ENCODE measurements around the gene KRTAP5-5. TPM values are rescaled to one million over a fixed set of nuclear protein-coding genes. Genes with fewer than 3 reads are reported as not detected.
"Not testable (repeated sequence)": the region's sequence is repeated elsewhere in the genome, so short reads cannot be mapped to it uniquely, and the experiment has no call there.

Gene KRTAP5-5
- total RNA-seq, 2 experiments from 2014 or later: not detected

GRCh38 chr11:1638344-1638743, 8.8 kb downstream of the KRTAP5-5 start:
- H3K27ac Mint-ChIP-seq: no peak overlapping the region
- no peak for DNase-seq
- CTCF ChIA-PET: interaction anchor here (2.2 to 4.7 kb wide), 2 partner anchors 10 to 15 kb away, joined by 6 to 36 read pairs; no protein-coding TSS in a partner anchor
- H3K4me3 Mint-ChIP-seq: no peak overlapping the region
- no peak for ATAC-seq
- H3K4me1 Mint-ChIP-seq: no peaks in the 10 kb centered on the region
- H3K36me3 Mint-ChIP-seq: no peaks in the 10 kb centered on the region
- no peaks in the 10 kb centered on the region for H3K9me3 Mint-ChIP-seq (ENCODE audit: low read depth)
- H3K27me3 Mint-ChIP-seq: peaks cover 19% of the 10 kb centered on the region

- Mint-ChIP-seq H3K4me3 (no peak overlapping the region), H3K27ac (no peak overlapping the region), H3K27me3 (peaks cover 17% of the 10 kb centered on the region), H3K4me1 (no peaks in the 10 kb centered on the region), H3K9me3 (ENCODE audit: low read depth) (no peaks in the 10 kb centered on the region), H3K36me3 (no peaks in the 10 kb centered on the region)
- ATAC-seq (no peak), DNase-seq (no peak)
- CTCF ChIA-PET: interaction anchor here (0.9 to 4.7 kb wide), 8 partner anchors 9 to 512 kb away, joined by 3 to 36 read pairs (median 4); no protein-coding TSS in a partner anchor
Measured at GRCh38 chr11:1639102-1639620, 9.6 kb downstream of the KRTAP5-5 start.

DNA sequence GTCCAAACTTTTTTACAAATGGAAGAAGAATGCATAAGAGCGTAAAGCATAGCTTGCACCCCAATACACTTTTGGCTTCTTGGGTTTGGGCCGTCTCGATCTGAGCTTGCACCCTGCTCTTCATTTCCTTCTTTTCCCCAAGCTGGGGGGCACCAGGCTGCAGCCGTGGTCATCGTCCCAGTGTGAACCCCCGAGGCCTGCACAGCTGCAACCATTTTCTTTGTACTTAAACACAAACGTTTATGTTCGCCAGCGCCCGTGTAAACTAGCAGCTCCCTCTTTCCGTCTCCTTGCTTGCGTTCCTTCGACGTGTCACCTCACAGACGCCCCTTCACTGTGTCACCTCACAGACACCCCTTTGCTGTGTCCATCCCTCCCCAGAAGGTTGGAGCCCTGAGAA, 10.1 kb downstream of the KRTAP5-5 start:
- H3K27me3 Mint-ChIP-seq: peaks cover 17% of the 10 kb centered on the region
- CTCF ChIA-PET: interaction anchor here (0.9 to 4.7 kb wide), 7 partner anchors 9 to 512 kb away, joined by 3 to 36 read pairs (median 4); no protein-coding TSS in a partner anchor
- DNase-seq (no peak), ATAC-seq (no peak)
- no peaks in the 10 kb centered on the region for H3K9me3 Mint-ChIP-seq (ENCODE audit: low read depth)
- H3K4me3 Mint-ChIP-seq: no peak overlapping the region
- no peak overlapping the region for H3K27ac Mint-ChIP-seq
- no peaks in the 10 kb centered on the region for H3K36me3 Mint-ChIP-seq
- no peaks in the 10 kb centered on the region for H3K4me1 Mint-ChIP-seq

- Mint-ChIP-seq H3K9me3 (ENCODE audit: low read depth) (no peaks in the 10 kb centered on the region), H3K27me3 (peaks cover 14% of the 10 kb centered on the region), H3K27ac (no peak overlapping the region), H3K36me3 (no peaks in the 10 kb centered on the region), H3K4me3 (no peak overlapping the region), H3K4me1 (no peaks in the 10 kb centered on the region)
- ATAC-seq (no peak), DNase-seq (no peak)
- CTCF ChIA-PET: interaction anchor here (0.9 to 4.7 kb wide), 7 partner anchors 8 to 511 kb away, joined by 3 to 36 read pairs (median 4); no protein-coding TSS in a partner anchor
Measured at GRCh38 chr11:1640076-1640946, 10.7 kb downstream of the KRTAP5-5 start.

- H3K27ac Mint-ChIP-seq: no peak overlapping the region
- CTCF ChIA-PET: interaction anchor here (0.7 to 4.7 kb wide), 3 partner anchors 12 to 192 kb away, joined by 4 to 36 read pairs (median 5); no protein-coding TSS in a partner anchor
Measured at GRCh38 chr11:1641096-1641495, 11.5 kb downstream of the KRTAP5-5 start.

GRCh38 chr11:1642288-1643145, 12.9 kb downstream of the KRTAP5-5 start:
- no peak overlapping the region for H3K27ac Mint-ChIP-seq
- DNase-seq (no peak), ATAC-seq (no peak)
- no peaks in the 10 kb centered on the region for H3K4me1 Mint-ChIP-seq
- peaks cover 25% of the 10 kb centered on the region for H3K27me3 Mint-ChIP-seq
- no peaks in the 10 kb centered on the region for H3K36me3 Mint-ChIP-seq
- no peaks in the 10 kb centered on the region for H3K9me3 Mint-ChIP-seq (ENCODE audit: low read depth)
- CTCF ChIA-PET: interaction anchor here (1.2 to 2.9 kb wide), 3 partner anchors 9 to 51 kb away, joined by 4 to 14 read pairs (median 9); no protein-coding TSS in a partner anchor
- H3K4me3 Mint-ChIP-seq: no peak overlapping the region

More at GRCh38 chr11:1641096-1641495, 11.5 kb downstream of the KRTAP5-5 start:
- no peaks in the 10 kb centered on the region for H3K9me3 Mint-ChIP-seq (ENCODE audit: low read depth)
- no peaks in the 10 kb centered on the region for H3K4me1 Mint-ChIP-seq
- H3K36me3 Mint-ChIP-seq: no peaks in the 10 kb centered on the region
- H3K27me3 Mint-ChIP-seq: peaks cover 20% of the 10 kb centered on the region
- no peak for DNase-seq
- ATAC-seq: no peak
- no peak overlapping the region for H3K4me3 Mint-ChIP-seq

GRCh38 chr11:1643146-1643690, 13.6 kb downstream of the KRTAP5-5 start:
- CTCF ChIA-PET: interaction anchor here (1.2 to 2.9 kb wide), 3 partner anchors 8 to 50 kb away, joined by 4 to 14 read pairs (median 9); no protein-coding TSS in a partner anchor
- H3K36me3 Mint-ChIP-seq: no peaks in the 10 kb centered on the region

GRCh38 chr11:1644601-1645356, 15.2 kb downstream of the KRTAP5-5 start:
- Mint-ChIP-seq H3K27me3 (peaks cover 22% of the 10 kb centered on the region), H3K27ac (no peak overlapping the region), H3K4me3 (no peak overlapping the region), H3K36me3 (no peaks in the 10 kb centered on the region), H3K9me3 (ENCODE audit: low read depth) (no peaks in the 10 kb centered on the region), H3K4me1 (no peaks in the 10 kb centered on the region)
- DNase-seq (no peak), ATAC-seq (no peak)
- CTCF ChIA-PET: interaction anchor here (2.0 to 2.9 kb wide), 2 partner anchors 8 to 49 kb away, joined by 9 to 14 read pairs; no protein-coding TSS in a partner anchor

More at GRCh38 chr11:1643146-1643690, 13.6 kb downstream of the KRTAP5-5 start:
- DNase-seq (no peak), ATAC-seq (no peak)
- no peaks in the 10 kb centered on the region for H3K9me3 Mint-ChIP-seq (ENCODE audit: low read depth)
- H3K4me3 Mint-ChIP-seq: no peak overlapping the region
- no peaks in the 10 kb centered on the region for H3K4me1 Mint-ChIP-seq
- H3K27me3 Mint-ChIP-seq: peaks cover 27% of the 10 kb centered on the region
- H3K27ac Mint-ChIP-seq: no peak overlapping the region

DNA sequence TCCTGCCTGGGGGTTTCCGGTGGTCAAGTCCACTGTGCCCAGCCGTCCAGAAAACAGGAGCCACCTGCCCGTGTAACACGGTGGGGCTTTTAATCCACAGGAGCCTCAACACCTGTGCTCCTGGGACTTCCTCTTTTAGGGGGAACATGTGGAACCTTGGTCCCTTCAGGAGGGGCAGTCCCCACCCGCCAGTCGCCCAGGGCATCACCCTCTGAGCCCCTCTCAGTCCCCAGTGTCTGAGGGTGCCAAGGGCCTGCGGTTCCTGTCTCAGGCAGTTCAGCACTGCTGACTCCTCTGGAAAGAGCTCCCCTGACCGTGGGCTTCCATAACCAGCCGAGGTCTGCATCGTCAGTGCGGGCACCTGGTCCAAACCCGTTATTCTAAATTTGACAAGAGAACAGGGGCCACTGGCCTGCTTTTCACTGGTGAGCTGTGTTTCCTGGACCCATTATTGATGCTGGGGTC, 15.8 kb downstream of the KRTAP5-5 start:
- H3K36me3 Mint-ChIP-seq: no peaks in the 10 kb centered on the region
- no peak overlapping the region for H3K27ac Mint-ChIP-seq
- peaks cover 19% of the 10 kb centered on the region for H3K27me3 Mint-ChIP-seq
- no peak for ATAC-seq
- no peak for DNase-seq
- CTCF ChIA-PET: interaction anchor here (1.4 kb wide), 1 partner anchor 13 kb away, joined by 3 read pairs; no protein-coding TSS in a partner anchor
- H3K4me3 Mint-ChIP-seq: no peak overlapping the region
- no peaks in the 10 kb centered on the region for H3K4me1 Mint-ChIP-seq
- no peaks in the 10 kb centered on the region for H3K9me3 Mint-ChIP-seq (ENCODE audit: low read depth)

DNA sequence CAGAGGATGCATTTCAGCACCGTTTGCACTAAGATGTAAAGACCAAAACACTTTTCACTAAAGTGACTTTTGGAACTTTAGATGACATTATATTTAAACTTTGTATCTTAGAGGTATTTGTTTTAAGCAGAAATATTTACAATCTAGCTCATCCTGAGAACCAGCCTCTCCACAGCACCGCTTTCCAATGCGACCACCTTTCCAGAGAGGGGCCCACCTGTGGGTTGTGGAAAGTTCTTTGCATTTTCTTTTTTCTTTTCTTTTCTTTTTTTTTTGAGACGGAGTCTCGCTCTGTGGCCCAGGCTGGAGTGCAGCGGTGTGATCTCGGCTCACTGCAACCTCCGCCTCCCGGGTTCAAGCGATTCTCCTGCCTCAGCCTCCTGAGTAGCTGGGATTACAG, 17.0 kb downstream of the KRTAP5-5 start:
- ATAC-seq; H3K9me3 Mint-ChIP-seq (ENCODE audit: low read depth); H3K27ac Mint-ChIP-seq; H3K4me3 Mint-ChIP-seq; H3K4me1 Mint-ChIP-seq; DNase-seq; H3K36me3 Mint-ChIP-seq: not testable (repeated sequence)
- CTCF ChIA-PET: interaction anchor here (0.7 to 1.4 kb wide), 3 partner anchors 14 to 201 kb away, joined by 3 read pairs; no protein-coding TSS in a partner anchor
- H3K27me3 Mint-ChIP-seq: peaks cover 16% of the 10 kb centered on the region

GRCh38 chr11:1647901-1648652, 18.5 kb downstream of the KRTAP5-5 start:
- ATAC-seq: no peak
- DNase-seq: no peak
- peaks cover 21% of the 10 kb centered on the region for H3K27me3 Mint-ChIP-seq
- no peak overlapping the region for H3K4me3 Mint-ChIP-seq
- H3K4me1 Mint-ChIP-seq: no peaks in the 10 kb centered on the region
- no peaks in the 10 kb centered on the region for H3K9me3 Mint-ChIP-seq (ENCODE audit: low read depth)
- CTCF ChIA-PET: interaction anchor here (0.8 to 1.6 kb wide), 2 partner anchors 8 to 46 kb away, joined by 3 to 4 read pairs; no protein-coding TSS in a partner anchor
- H3K36me3 Mint-ChIP-seq: no peaks in the 10 kb centered on the region
- H3K27ac Mint-ChIP-seq: no peak overlapping the region
